GM19023 (cell line): ENCODE measurements around the gene C1orf226.

Experiments
- ATAC-seq: cut with Tn5 transposase; IDR thresholded peaks from one replicate; pipeline ENCODE4 v1.9.1; 2021; ENCODE audit warnings: mild to moderate bottlenecking, moderate library complexity; ENCODE audit not compliant: unreplicated experiment

The C1orf226 gene

DNA sequence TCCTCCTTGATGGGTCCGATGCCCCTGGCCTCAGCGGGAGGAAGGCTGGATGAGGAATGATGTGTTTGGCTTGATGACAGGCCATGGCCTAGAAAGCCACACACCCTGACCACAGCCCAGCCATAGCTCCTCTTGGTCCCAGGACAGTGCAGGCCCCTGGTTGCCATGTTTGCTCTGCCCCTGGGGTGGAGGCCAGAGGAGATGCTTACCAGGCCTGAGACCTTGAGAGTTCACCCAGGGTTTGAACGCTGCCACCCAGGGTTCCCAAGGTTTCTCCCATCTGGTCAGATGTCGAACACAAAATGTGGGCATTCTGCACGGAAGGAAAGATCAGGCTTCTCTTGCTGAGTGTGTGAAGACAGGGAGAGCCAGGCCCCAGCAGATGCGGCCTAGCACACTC is 2.6 kb downstream of the C1orf226 start:
- no peak for ATAC-seq

DNA sequence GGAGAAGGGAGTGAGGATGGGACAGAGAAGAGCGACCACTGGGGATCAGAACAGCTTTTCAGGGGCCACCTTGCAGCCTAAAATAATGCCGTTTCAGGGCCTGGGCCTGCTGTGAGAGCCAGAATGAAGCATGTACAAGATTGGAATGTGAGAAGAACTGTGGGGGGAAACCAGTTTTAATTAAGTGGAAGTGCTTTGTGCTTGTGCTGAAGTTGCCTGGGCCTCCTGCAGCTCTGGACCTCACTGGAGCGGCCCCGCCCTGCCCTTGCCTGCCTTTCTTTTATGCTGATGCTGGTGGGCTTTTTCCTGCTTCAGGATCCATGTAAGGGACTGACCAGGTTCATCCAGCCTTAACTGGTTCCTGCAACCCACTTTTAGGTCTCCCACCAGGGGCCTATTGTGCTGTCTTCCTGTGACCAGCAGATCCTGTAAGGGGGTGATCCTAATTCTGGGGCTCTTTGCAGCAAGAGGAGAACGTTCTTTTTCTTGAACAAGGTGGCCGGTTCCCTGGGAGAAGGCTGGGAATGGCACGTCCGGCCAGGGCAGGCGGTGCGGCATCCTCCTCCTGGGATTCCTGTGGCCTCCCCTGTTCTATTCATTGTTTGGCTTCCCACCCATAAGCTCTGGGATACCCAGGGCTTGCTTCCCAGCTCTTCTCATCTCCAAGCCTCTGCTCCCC is 3.2 kb downstream of the C1orf226 start:
- no peak for ATAC-seq

DNA sequence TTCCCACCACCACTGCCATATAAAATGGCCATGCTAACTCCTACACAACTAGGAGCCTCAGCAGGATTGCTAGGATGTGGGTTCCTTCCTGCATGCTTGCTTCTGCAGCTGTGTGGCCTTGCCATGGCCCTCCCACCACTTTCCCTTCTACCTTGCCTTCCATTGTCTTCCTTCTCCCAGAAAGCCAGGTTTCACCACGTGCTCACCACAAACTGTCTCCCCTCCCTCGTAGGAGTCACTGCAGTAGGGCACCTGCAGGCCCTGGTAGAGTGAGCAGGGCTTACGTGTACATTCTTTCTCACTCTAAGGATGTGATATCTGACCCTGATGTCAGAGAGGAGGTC is 3.7 kb downstream of the C1orf226 start:
- ATAC-seq: no peak

DNA sequence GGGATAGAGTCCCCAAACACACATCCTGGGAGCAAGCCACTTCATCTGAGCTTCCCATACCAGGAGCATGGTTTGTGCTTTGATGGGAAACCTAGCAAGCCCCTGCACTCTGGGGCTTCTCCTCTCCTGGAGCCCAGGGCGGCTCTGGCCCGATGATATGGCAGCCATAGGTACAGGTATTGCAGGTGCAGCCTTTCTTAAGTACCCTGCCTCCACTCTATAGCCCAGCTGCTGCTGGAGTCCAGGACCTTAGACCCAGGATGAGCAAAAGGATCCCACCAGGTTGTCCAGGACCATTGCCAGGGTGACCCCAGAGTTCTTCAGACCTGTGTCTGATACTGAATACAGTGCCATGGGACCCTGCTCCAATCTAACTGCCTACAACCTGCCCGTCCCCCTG is 4.2 kb downstream of the C1orf226 start:
- ATAC-seq: no peak

DNA sequence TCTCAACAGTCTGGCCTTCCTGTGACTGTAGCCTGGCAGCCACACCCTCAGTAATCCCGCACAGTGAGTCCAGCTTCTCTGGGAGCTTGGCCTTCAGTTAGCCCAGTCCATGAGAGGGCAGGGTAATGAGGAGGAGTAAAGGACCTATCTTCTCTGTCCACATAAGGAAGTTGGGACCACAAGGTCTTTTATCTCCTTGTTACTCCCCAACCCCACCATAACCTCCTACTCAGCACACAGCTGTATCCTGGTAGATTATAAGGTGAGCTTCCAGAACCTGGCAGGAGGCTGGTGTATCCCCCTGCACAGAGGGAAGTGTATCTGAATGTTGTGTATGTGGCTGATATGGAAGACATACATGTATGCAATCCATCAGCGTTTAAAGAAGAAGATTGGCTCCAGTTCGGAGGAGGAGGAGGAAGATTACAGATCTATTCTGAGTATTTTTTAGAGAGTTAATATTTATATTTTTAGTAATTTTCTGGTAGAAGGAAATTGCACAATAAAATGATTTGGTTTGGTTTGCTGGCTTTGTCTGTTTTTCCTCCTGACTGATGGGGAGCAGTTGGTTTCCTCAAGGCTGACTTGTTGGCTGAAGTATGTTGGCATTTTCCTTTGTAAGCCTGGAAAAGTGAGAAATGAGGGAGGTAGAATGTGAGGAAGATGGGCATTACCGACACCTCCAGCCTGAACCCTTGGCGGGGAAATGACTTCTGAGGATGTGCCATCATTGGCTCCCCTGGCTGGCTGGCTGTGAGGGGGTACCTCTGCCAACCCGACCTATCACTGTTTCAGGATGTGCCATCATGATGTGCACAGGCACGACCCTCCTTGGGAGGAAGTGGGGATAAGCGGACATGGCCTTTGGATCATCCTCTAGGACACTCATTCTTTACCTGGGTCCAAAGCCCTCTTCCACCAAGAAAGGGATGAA is 5.0 kb downstream of the C1orf226 start:
- ATAC-seq: no peak

DNA sequence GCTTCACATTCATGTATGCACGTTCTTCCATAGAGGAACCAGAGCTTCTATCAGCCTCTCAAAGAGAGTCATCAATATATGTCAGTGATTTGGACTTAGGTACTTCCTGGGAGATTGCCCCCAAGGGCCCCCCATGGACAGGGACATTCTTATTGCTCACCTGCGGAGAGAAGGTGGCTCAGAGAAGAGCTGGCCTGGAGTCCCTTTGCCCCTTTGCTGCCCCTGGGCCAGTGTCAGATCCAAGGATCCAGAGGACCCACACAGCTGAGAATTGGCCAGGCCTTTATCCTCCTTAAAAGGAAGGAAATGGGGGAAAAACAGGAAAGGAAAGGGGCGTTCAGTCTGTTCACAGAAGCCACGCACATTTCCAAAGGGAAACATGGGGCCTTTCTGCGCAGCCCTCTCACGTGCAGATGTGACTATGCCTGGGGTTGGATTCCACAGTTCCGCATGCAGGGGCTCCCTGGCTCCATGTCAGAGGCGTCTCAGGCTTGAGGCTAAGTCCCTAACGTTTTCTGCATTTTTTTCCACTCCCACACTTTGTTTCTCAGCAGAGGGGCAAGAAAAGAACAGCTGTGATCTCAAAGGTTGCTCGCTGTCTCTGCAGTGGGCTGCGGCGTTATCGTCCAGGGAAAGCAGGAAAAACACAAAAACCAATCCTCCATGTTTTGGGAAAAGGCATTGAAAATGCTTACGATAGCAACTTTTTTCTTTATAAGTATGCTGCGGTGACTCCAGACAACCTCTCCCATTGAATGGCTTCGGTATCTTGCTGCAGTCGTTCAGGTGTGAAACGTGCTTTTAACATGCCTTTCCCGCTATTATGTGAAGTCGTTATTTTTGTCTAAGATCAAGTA is 5.9 kb downstream of the C1orf226 start:
- ATAC-seq: no peak

DNA sequence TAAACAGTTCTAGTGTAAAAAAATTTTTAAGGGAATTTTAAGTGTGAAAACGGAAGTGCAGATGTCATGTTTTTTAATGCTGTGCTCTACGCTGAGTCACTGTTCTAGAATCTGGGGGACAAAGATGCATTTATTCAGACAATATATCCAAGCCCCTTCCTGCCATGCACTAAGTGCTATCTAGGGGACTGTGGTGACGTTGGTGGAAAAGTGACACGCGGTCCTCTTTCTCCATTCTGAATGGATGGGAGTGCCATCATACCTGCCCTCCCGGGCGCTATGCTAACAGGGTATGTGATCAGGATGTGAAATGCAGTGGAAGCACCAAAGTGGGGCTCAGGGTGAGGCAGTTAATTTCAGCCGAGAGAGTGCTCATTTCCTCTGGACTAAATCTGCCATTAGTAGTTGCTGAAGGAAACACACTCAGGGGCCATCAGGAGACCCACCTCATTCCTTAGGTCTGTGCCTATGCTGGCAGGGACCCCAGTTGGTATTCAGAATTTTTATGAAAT is 6.6 kb downstream of the C1orf226 start:
- no peak for ATAC-seq

- no peak for ATAC-seq
Measured at GRCh38 chr1:162388615-162389014, 7.1 kb downstream of the C1orf226 start.

- no peak for ATAC-seq
Measured at GRCh38 chr1:162389021-162389818, 7.7 kb downstream of the C1orf226 start.

GRCh38 chr1:162389971-162390370 is 8.4 kb downstream of the C1orf226 start:
- no peak for ATAC-seq

DNA sequence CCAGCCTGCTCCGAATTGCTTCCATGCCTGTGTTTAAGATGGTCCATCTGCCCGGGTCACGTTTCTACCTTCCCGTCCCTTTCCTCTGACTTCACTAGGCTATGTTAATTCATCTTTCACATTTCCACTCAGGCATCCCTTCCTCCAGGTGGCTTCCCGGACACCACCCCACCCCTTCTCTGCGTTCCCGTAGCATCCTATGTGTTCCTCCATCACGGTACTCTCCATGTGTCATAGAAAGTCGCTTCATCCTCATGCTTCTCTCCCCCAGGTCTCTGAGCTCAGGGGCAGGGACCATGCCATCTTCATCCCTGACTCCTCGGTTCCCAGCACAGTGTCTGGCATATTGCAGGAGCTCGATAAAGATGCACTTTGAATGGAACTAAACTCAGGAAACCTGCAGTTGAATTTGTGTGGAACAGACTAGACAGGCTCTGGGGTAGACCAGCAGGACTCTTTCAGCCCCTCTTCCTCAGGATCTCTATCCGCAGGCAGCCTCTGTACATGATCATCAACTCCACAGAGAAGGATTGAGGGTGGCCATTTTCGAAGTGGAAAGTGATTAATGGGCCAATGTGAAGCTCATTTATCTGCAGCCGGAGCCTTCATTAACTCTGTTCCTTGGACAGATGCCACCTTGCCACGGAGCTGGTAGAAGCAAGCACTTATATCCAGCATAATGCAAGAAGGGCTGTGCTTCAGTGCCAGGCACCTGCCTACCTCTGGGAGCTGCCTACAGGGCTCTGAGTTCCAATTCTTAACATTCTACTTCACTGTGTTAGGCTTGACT is 9.1 kb downstream of the C1orf226 start:
- ATAC-seq: no peak

GRCh38 chr1:162391790-162392563 is 10.4 kb downstream of the C1orf226 start:
- ATAC-seq: no peak

- no peak for ATAC-seq
Measured at GRCh38 chr1:162396201-162396906, 14.8 kb downstream of the C1orf226 start.

GRCh38 chr1:162397039-162397448 is 15.5 kb downstream of the C1orf226 start:
- ATAC-seq: no peak

GRCh38 chr1:162397943-162398560 is 16.5 kb downstream of the C1orf226 start:
- no peak for ATAC-seq

DNA sequence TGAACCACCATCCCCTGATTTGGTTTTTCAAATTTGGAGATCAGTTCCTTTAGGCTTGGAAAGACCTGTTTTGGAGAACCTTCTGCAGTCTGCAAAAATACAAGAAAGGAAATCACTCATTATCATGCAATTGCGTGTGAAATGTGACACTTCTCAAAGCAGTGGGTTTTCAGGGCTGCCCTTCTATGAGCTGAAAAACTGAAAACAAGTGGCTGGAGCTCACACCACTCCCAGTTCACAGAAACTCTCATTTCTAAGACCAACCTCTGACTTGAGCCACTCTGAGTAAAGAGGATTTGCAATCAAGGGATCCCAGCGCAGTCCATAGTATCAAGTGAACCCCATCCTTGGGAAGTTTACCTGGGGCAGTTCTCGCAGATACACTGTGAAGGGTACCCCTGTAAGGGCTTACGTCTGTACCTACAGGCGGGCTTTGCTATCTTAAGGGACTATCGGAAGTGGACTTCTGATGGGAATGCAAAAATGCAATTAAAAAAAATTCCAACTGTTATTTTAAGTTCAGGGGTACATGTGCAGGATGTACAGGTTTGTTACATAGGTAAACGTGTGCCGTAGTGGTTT is 17.6 kb downstream of the C1orf226 start:
- ATAC-seq: no peak

DNA sequence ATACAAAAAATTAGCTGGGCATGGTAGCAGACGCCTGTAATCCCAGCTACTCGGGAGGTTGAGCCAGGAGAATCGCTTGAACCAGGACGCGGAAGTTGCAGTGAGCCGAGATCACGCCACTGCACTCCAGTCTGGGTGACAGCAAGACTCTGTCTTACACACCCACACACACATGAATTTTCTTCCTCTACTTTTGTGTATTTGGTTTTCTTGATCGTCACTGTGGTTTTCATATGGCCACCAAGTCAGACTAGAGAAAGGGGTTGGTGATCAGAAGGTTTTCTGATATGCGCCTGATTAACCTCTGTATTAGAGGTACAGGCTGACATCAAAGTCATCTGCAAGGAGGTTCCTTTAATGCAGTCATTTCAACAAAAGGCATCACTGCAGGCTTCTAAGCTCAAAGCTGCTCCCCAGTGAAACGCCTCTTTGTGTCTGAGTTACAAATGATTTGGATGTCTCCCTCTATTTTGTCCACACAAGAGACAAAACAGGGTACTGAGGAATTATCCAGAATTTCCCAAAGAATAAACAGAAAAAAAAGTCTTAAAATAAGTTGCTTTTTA is 19.3 kb downstream of the C1orf226 start:
- no peak for ATAC-seq
